ENCODE results near the gene P2RX3.

Gene P2RX3

GRCh38 chr11:57387289-57388030, 49.3 kb downstream of the P2RX3 start:
- no peak for TF ChIP-seq CTCF (IDR thresholded peaks at IDR 0.05; ENCODE audit: low read depth, low read length, missing control alignments)
- Histone ChIP-seq H3K4me3 (ENCODE audit: low read depth, low read length) (no peak overlapping the region), H3K27me3 (replicated peaks) (peaks cover 5% of the 10 kb centered on the region), H3K36me3 (replicated peaks) (no peaks in the 10 kb centered on the region), H3K27ac (no peak overlapping the region)
- no peak for DNase-seq
- in situ Hi-C loops (cut with HindIII; ENCODE audit: low pct_ligation_motif_present, low sequenced_read_pairs), result no loop called here

- DNase-seq, result no peak
- Histone ChIP-seq H3K27me3 (replicated peaks) (peaks cover 5% of the 10 kb centered on the region), H3K27ac (no peak within 1 kb of the TSS), H3K4me3 (ENCODE audit: low read depth, low read length) (no peak within 1 kb of the TSS), H3K36me3 (replicated peaks) (no peaks in the 10 kb centered on the region)
- in situ Hi-C loops (cut with HindIII; ENCODE audit: low pct_ligation_motif_present, low sequenced_read_pairs), result no loop called here
- TF ChIP-seq CTCF (IDR thresholded peaks at IDR 0.05; ENCODE audit: low read depth, low read length, missing control alignments), result no peak
Measured at GRCh38 chr11:57390535-57390934, 52.4 kb downstream of the P2RX3 start, which contains the start of gene PRG2. TSS of gene PRG2 (minus strand) at chr11:57390650. CDS start at chr11:57389944, 706 bp downstream.

DNA sequence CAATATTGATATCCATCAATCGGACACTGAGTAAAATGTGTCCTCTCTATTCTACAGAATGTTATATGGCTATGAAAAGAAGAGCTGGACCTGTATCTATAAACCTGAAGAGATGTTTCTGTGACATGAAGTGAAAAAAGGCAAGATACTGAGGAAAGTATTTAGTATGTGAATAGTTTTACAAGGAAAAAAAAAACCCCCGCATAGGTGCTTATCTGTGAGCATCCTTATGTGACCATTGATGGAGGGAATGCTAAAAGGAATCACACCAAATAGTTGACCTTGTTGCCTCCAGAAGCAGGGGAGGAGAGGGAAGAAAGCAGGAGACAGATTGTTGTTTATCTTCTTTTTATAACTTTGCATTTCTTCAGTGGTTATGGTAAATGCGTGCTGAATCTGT, 53.0 kb downstream of the P2RX3 start:
- DNase-seq, result no peak
- no peak overlapping the region for H3K4me3 ChIP-seq (ENCODE audit: low read depth, low read length)
- H3K27me3 ChIP-seq (replicated peaks), result peaks cover 5% of the 10 kb centered on the region
- TF ChIP-seq CTCF (IDR thresholded peaks at IDR 0.05; ENCODE audit: low read depth, low read length, missing control alignments), result no peak
- no peak overlapping the region for H3K27ac ChIP-seq
- in situ Hi-C loops (cut with HindIII; ENCODE audit: low pct_ligation_motif_present, low sequenced_read_pairs), result no loop called here
- no peaks in the 10 kb centered on the region for H3K36me3 ChIP-seq (replicated peaks)

DNA sequence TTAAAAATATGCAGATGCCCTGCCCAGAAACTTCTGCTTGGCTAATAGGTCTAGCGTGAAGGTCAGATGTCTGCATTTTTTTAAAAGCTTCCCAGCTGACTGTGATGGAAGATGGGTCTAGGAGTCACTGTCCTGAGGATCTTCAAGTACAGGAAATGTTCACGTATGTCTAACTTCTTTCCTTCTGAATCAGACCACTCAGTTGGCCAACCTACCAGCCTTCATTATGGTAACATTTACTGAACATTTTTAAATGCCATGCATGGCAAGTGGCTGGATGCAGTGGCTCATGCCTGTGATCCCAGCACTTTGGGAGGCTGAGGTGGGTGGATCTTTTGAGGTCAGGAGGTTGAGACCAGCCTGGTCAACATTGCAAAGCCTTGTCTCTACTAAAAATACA, 53.4 kb downstream of the P2RX3 start:
- Histone ChIP-seq H3K36me3 (replicated peaks) (no peaks in the 10 kb centered on the region), H3K27ac (no peak overlapping the region), H3K27me3 (replicated peaks) (peaks cover 5% of the 10 kb centered on the region), H3K4me3 (ENCODE audit: low read depth, low read length) (no peak overlapping the region)
- no peak for TF ChIP-seq CTCF (IDR thresholded peaks at IDR 0.05; ENCODE audit: low read depth, low read length, missing control alignments)
- no peak for DNase-seq
- in situ Hi-C loops (cut with HindIII; ENCODE audit: low pct_ligation_motif_present, low sequenced_read_pairs), result no loop called here

DNA sequence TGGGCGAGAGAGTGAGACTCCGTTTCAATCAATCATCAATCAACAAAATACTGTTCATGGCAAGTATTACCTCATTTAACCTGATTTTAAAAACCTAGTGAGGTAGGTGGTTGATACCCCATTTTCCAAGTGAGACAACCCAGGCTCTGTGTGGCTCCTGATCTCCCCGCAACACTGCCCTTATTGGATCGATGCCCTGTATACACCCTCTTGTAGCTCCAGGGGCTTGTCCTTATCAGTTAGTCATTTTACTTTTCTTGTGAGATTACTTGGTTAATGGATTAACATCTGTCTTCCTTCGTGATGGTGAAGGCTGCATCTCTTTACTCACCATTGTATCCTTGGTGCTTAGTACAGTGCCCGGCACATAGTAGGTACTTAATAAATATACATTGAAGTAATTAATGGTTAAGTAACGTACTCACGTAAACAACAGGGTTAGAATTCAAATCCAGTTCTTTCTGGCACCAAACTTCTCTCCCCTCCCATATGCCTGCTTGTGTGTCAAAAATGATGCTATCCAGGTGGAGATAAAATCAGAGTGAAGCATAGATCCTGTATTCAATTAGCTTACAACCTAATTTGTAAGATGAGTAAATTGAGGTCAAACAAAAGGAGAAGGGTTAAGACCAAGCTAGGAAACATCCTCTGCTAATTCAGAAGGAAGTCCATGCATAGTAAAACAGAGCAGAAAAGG, 54.1 kb downstream of the P2RX3 start:
- H3K36me3 ChIP-seq (replicated peaks), result no peaks in the 10 kb centered on the region
- TF ChIP-seq CTCF (IDR thresholded peaks at IDR 0.05; ENCODE audit: low read depth, low read length, missing control alignments), result no peak
- H3K27me3 ChIP-seq (replicated peaks), result peaks cover 3% of the 10 kb centered on the region
- H3K27ac ChIP-seq, result no peak overlapping the region
- in situ Hi-C loops (cut with HindIII; ENCODE audit: low pct_ligation_motif_present, low sequenced_read_pairs), result no loop called here
- no peak overlapping the region for H3K4me3 ChIP-seq (ENCODE audit: low read depth, low read length)
- no peak for DNase-seq

All from brain microvascular endothelial cell (primary cell).